HEK293 (cell line): ENCODE data around the gene DDR1.

ENCODE experiments used
- CTCF ChIA-PET: fragments of 350-600 bp; formaldehyde crosslinking; extraction: SDS; loops from one replicate; lab custom pipeline; 2021; ENCODE audit warnings: antibody characterized with exemption; lab: Yijun Ruan, JAX
- POLR2A ChIA-PET: fragments of 300-600 bp; formaldehyde crosslinking; extraction: SDS; loops from one replicate; lab custom pipeline; 2020; ENCODE audit warnings: antibody characterized with exemption, inconsistent platforms; lab: Yijun Ruan, JAX
- H3K27ac ChIP-seq: fragments of 200-500 bp; sonication (Bioruptor generic); 2 replicates; pipeline ENCODE4 v1.5.1; 2014; ENCODE audit warnings: low read depth, low read length, control low read depth, inconsistent platforms; ENCODE audit errors: extremely low read depth
- H3K36me3 ChIP-seq, 2 experiments: fragments of 200-500 bp in 1 of 2; sonication (Bioruptor generic) in 1 of 2; 1 replicate in 1 of 2; 2 replicates in 1 of 2; pipeline ENCODE4 v1.5.1; 2014 to 2017; ENCODE audit warnings: inconsistent platforms in 2 of 2, low read length in 2 of 2; ENCODE audit not compliant: control insufficient read depth in 2 of 2, insufficient read depth in 1 of 2
- H3K4me1 ChIP-seq: fragments of 200-500 bp; sonication (Bioruptor generic); 2 replicates; pipeline ENCODE4 v1.5.1; 2014; ENCODE audit warnings: mild to moderate bottlenecking, low read length, inconsistent platforms; ENCODE audit not compliant: control insufficient read depth, insufficient read depth
- H3K4me3 ChIP-seq: 2 replicates; pipeline ENCODE4 v1.5.1; 2011; ENCODE audit warnings: low read depth, mild to moderate bottlenecking, control low read depth, low read length, moderate library complexity
- H3K9me3 ChIP-seq: fragments of 200-500 bp; sonication (Bioruptor generic); 2 replicates; pipeline ENCODE4 v1.5.1; 2014; ENCODE audit warnings: low read depth, low read length, inconsistent platforms; ENCODE audit not compliant: control insufficient read depth, insufficient read depth
- IKZF3 ChIP-seq: fragments of 450-650 bp; IDR thresholded peaks from 2 replicates; pipeline ENCODE4 v1.5.0; 2018; ENCODE audit warnings: missing biosample characterization, mild to moderate bottlenecking, missing genetic modification characterization, moderate library complexity
- MEIS1 ChIP-seq: sonication (generic); formaldehyde crosslinking; IDR thresholded peaks from 2 replicates; pipeline ENCODE4 v1.8.1; 2022; ENCODE audit warnings: missing genetic modification reagents, mild to moderate bottlenecking, borderline replicate concordance
- OVOL3 ChIP-seq: fragments of 450-650 bp; formaldehyde crosslinking; IDR thresholded peaks from 2 replicates; pipeline ENCODE4 v1.5.1; 2016; ENCODE audit warnings: missing biosample characterization, missing genetic modification characterization
- SALL2 ChIP-seq: fragments of 450-650 bp; formaldehyde crosslinking; IDR thresholded peaks from 2 replicates; pipeline ENCODE4 v1.5.0; 2017; ENCODE audit warnings: missing biosample characterization, mild to moderate bottlenecking, missing genetic modification characterization, borderline replicate concordance
- SP3 ChIP-seq: fragments of 450-650 bp; formaldehyde crosslinking; IDR thresholded peaks from 2 replicates; pipeline ENCODE4 v1.5.1; 2016; ENCODE audit warnings: missing biosample characterization, missing genetic modification characterization
- TSHZ1 ChIP-seq: fragments of 450-650 bp; formaldehyde crosslinking; IDR thresholded peaks from 2 replicates; pipeline ENCODE4 v1.5.1; 2016; ENCODE audit warnings: missing biosample characterization, missing genetic modification characterization, borderline replicate concordance
- ZBTB10 ChIP-seq: fragments of 450-650 bp; formaldehyde crosslinking; IDR thresholded peaks from 2 replicates; pipeline ENCODE4 v1.5.1; 2016; ENCODE audit warnings: missing biosample characterization, missing genetic modification characterization
- ZBTB7A ChIP-seq: fragments of 450-650 bp; formaldehyde crosslinking; IDR thresholded peaks from 2 replicates; pipeline ENCODE4 v1.5.1; 2016; ENCODE audit warnings: low read depth, missing biosample characterization, missing genetic modification characterization
- ZFP37 ChIP-seq: fragments of 450-650 bp; formaldehyde crosslinking; IDR thresholded peaks from 2 replicates; pipeline ENCODE4 v1.5.1; 2016; ENCODE audit warnings: missing biosample characterization, missing genetic modification characterization
- ZFP41 ChIP-seq: fragments of 450-650 bp; formaldehyde crosslinking; IDR thresholded peaks from 2 replicates; pipeline ENCODE4 v1.5.1; 2016; ENCODE audit warnings: missing biosample characterization, missing genetic modification characterization, borderline replicate concordance
- ZIC2 ChIP-seq: fragments of 450-650 bp; formaldehyde crosslinking; IDR thresholded peaks from 2 replicates; pipeline ENCODE4 v1.5.1; 2016; ENCODE audit warnings: missing biosample characterization, missing genetic modification characterization
- ZNF132 ChIP-seq: fragments of 450-650 bp; formaldehyde crosslinking; IDR thresholded peaks from 2 replicates; pipeline ENCODE4 v1.5.1; 2017; ENCODE audit warnings: missing biosample characterization, missing genetic modification characterization, borderline replicate concordance
- ZNF138 ChIP-seq: fragments of 450-650 bp; formaldehyde crosslinking; IDR thresholded peaks from 2 replicates; pipeline ENCODE4 v1.5.1; 2016; ENCODE audit warnings: missing biosample characterization, missing genetic modification characterization, borderline replicate concordance
- ZNF184 ChIP-seq: fragments of 450-650 bp; IDR thresholded peaks from 2 replicates; pipeline ENCODE4 v1.5.1; 2018; ENCODE audit warnings: missing biosample characterization, mild to moderate bottlenecking, missing genetic modification characterization
- ZNF211 ChIP-seq: fragments of 450-650 bp; formaldehyde crosslinking; IDR thresholded peaks from 2 replicates; pipeline ENCODE4 v1.5.1; 2016; ENCODE audit warnings: low read depth, missing biosample characterization, missing genetic modification characterization
- ZNF266 ChIP-seq: fragments of 450-650 bp; formaldehyde crosslinking; IDR thresholded peaks from 2 replicates; pipeline ENCODE4 v1.5.1; 2016; ENCODE audit warnings: missing biosample characterization, missing genetic modification characterization, low read depth
- ZNF274 ChIP-seq, 2 experiments: fragments of 200-500 bp in 1 of 2; fragments of 450-650 bp in 1 of 2; sonication (Bioruptor generic) in 1 of 2; formaldehyde crosslinking in 1 of 2; IDR thresholded peaks; 2 replicates each; pipeline versions ENCODE4 v1.5.1 to v1.6.1; 2014 to 2016; ENCODE audit warnings: borderline replicate concordance in 1 of 2, inconsistent platforms in 1 of 2, low read length in 1 of 2, missing biosample characterization in 1 of 2, missing genetic modification characterization in 1 of 2
- ZNF280C ChIP-seq: fragments of 450-650 bp; formaldehyde crosslinking; IDR thresholded peaks from 2 replicates; pipeline ENCODE4 v1.5.1; 2016; ENCODE audit warnings: missing biosample characterization, missing genetic modification characterization
- ZNF394 ChIP-seq: fragments of 450-650 bp; formaldehyde crosslinking; IDR thresholded peaks from 2 replicates; pipeline ENCODE4 v1.5.1; 2016; ENCODE audit warnings: missing biosample characterization, missing genetic modification characterization, mild to moderate bottlenecking, moderate library complexity, borderline replicate concordance
- ZNF549 ChIP-seq: fragments of 450-650 bp; IDR thresholded peaks from 2 replicates; pipeline ENCODE4 v1.5.1; 2018; ENCODE audit warnings: missing biosample characterization, missing genetic modification characterization, mild to moderate bottlenecking, inconsistent platforms, moderate library complexity
- ZNF558 ChIP-seq: fragments of 450-650 bp; formaldehyde crosslinking; IDR thresholded peaks from 2 replicates; pipeline ENCODE4 v1.5.1; 2016; ENCODE audit warnings: missing biosample characterization, missing genetic modification characterization
- ZNF560 ChIP-seq: fragments of 450-650 bp; formaldehyde crosslinking; IDR thresholded peaks from 2 replicates; pipeline ENCODE4 v1.5.1; 2017; ENCODE audit warnings: missing biosample characterization, missing genetic modification characterization, borderline replicate concordance
- ZNF660 ChIP-seq: fragments of 450-650 bp; IDR thresholded peaks from 2 replicates; pipeline ENCODE4 v1.5.1; 2018; ENCODE audit warnings: missing biosample characterization, mild to moderate bottlenecking, missing genetic modification characterization
- ZNF670 ChIP-seq: fragments of 450-650 bp; formaldehyde crosslinking; IDR thresholded peaks from 2 replicates; pipeline ENCODE4 v1.5.1; 2016; ENCODE audit warnings: missing biosample characterization, missing genetic modification characterization, low read depth
- ZNF777 ChIP-seq: fragments of 450-650 bp; formaldehyde crosslinking; IDR thresholded peaks from 2 replicates; pipeline ENCODE4 v1.5.1; 2017; ENCODE audit warnings: missing biosample characterization, missing genetic modification characterization, borderline replicate concordance

DDR1 gene

GRCh38 chr6:30847421-30847970 is 36.8 kb upstream of the DDR1 start:
- H3K36me3 ChIP-seq: no peaks in the 10 kb centered on the region
- TF ChIP-seq ZNF274 (IDR thresholded peaks at IDR 0.05; ENCODE audit: low read length): no peak
- no peak for TF ChIP-seq ZNF274 (tag by site-specific recombination; IDR thresholded peaks at IDR 0.05; ENCODE audit: borderline replicate concordance)
- no peak for TF ChIP-seq ZNF132 (tag by site-specific recombination)
- no peak for TF ChIP-seq MEIS1 (CRISPR knock-in tag)
- TF ChIP-seq ZNF211: no peak
- TF ChIP-seq ZNF660 (tag by site-specific recombination): no peak
- TF ChIP-seq ZNF558 (tag by site-specific recombination): no peak
- TF ChIP-seq SALL2 (tag by site-specific recombination): no peak
- no peak for TF ChIP-seq IKZF3
- no peak for TF ChIP-seq ZBTB10 (tag by site-specific recombination)
- no peak for TF ChIP-seq ZNF560 (tag by site-specific recombination)
- TF ChIP-seq OVOL3: no peak
- no peak for TF ChIP-seq SP3 (tag by site-specific recombination)
- no peak for TF ChIP-seq ZNF777 (tag by site-specific recombination)
- no peak for TF ChIP-seq ZNF549 (tag by site-specific recombination)
- H3K27ac ChIP-seq: no peak overlapping the region
- no peak overlapping the region for H3K4me3 ChIP-seq
- H3K9me3 ChIP-seq: no peaks in the 10 kb centered on the region
- H3K4me1 ChIP-seq: peaks cover 8% of the 10 kb centered on the region
- ChIA-PET POLR2A (interaction anchor here (0.7 kb wide), 1 partner anchor 235 kb away, joined by 3 read pairs; no protein-coding TSS in a partner anchor), CTCF (no interaction called here)

GRCh38 chr6:30847971-30848436 is 36.3 kb upstream of the DDR1 start:
- no peak overlapping the region for H3K27ac ChIP-seq
- H3K4me1 ChIP-seq: peaks cover 8% of the 10 kb centered on the region
- ChIA-PET CTCF (interaction anchor here (1.2 kb wide), 1 partner anchor 21 kb away, joined by 3 read pairs; no protein-coding TSS in a partner anchor), POLR2A (no interaction called here)
- no peak overlapping the region for H3K4me3 ChIP-seq
- no peaks in the 10 kb centered on the region for H3K36me3 ChIP-seq
- no peak for TF ChIP-seq ZNF138 (tag by site-specific recombination)
- TF ChIP-seq ZFP41 (tag by site-specific recombination): no peak
- no peak for TF ChIP-seq ZBTB7A (tag by site-specific recombination)
- no peak for TF ChIP-seq ZNF394 (tag by site-specific recombination)
- TF ChIP-seq ZNF280C (tag by site-specific recombination): no peak
- no peak for TF ChIP-seq ZNF184 (tag by site-specific recombination)
- TF ChIP-seq ZIC2 (tag by site-specific recombination): no peak
- no peak for TF ChIP-seq ZNF266 (tag by site-specific recombination)
- TF ChIP-seq ZFP37 (tag by site-specific recombination): no peak
- TF ChIP-seq TSHZ1: no peak
- no peak for TF ChIP-seq ZNF670
- no peaks in the 10 kb centered on the region for H3K9me3 ChIP-seq
